GM19397 (cell line): Measurements from ENCODE around the gene FCER1G.
"Not testable (repeated sequence)": the region's sequence is repeated elsewhere in the genome, so short reads cannot be mapped to it uniquely, and the experiment has no call there.

ENCODE experiments used
- ATAC-seq: cut with Tn5 transposase; IDR thresholded peaks from one replicate; pipeline ENCODE4 v1.9.1; 2021; ENCODE audit warnings: mild to moderate bottlenecking, moderate library complexity; ENCODE audit not compliant: unreplicated experiment

The FCER1G gene

DNA sequence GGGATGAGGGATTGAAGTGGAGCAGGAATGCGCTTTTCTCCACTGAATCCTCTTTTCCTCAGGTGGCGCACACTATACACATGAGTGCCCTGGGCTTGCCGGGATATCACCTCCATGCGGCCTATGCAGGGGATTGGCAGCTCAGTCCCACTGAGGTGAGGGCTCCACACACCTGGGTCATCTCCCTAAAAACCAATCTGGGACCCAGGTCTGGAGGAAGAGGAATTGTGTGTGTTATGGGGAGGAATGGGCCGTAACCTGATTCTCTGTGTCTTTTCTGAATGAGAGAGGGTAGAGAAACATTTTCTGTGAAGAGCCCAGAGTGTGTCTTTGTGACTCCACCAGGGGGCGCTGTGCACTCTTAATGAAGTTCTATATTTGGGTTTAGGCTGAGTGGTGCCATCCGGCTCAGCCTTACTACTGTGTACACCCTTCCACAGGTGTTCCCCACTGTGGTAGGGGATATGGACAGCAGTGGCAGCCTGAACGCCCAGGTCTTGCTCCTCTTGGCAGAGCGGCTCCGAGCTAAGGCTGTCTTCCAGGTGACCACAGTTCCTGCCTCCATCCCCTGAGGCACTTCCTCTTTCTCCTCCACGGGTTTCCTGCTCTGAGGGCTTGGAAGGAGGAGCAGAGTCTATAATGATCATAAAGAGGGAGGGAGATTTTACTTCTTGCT, 12.2 kb downstream of the FCER1G start:
- peak; percentile 28 for ATAC-seq

DNA sequence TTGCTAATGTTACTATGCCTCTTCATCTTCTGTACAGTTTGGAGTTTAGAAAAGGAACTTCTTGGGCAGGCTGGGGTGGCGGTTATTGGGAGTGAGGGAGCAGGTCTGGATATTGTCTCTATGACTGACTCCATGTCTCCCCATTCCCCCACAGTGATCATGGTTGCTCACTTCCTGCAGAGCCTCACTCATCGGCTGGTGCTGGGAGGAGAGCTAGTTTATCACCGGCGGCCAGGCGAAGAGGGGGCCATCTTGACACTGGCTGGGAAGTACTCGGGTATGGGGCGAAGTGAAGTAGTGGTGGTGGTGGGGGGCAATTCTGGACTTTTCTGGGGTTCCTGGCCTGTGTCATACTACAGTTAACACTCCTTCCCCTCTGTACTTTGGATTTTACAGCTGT, 12.9 kb downstream of the FCER1G start:
- no peak for ATAC-seq

DNA sequence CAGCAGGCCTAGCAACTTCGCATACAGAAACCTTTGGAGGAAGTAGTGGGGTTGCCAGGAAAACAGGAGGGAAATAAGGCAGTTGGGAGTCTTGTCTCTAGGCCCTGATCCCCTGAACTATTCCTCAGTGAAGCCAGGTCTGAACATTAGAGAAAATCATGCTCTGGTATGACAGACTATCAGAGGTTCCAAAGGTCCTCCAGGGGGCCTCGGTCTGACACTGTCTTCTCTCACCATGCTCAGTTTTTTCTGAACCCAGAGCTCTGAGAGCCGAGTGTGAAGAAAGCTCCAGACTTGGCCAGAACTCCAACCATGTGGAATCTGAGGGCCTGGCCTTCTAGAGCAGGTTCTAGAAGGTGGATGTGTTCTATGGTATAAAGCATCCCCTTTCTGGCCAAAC, 14.8 kb downstream of the FCER1G start:
- no peak for ATAC-seq

DNA sequence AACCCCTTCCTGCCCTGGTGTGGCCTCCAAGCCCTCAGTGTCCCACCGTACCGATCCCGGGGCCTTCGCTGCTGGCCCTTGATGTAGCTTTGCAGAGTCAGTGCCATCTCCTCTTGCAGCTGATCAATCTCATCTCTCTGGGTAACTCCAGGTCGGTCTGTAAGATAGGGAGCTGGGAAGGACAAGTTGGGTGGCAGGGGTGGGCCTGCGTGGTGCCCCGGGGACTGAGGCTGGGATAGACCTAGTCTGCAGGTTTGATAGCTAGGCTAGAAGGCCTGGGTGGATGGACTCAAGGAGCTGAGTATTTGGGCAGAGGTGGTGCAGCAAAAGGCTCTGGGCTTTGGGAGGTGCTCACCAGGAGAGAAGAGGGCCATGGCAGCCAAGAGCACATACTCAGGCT, 15.7 kb downstream of the FCER1G start:
- ATAC-seq, result no peak

DNA sequence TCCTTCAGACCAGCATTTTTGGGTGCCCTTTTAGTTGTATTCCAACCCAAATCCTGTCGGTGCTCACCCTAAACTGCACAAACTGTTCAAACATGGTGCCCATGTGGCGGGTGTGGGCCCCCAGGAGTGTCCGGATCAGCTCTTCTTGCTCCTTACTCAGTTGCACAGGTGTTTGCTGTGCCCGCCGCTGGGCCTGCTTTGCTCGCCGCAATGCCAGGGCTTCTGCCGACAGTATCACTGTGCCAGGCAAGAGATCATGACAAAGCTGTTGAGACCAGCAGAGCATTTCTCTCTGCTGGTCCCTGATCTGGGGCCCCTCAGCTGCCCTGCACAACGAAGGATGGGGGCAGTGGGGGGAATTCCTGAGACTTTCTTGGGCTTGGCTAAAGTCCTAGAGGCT, 18.0 kb downstream of the FCER1G start:
- no peak for ATAC-seq

DNA sequence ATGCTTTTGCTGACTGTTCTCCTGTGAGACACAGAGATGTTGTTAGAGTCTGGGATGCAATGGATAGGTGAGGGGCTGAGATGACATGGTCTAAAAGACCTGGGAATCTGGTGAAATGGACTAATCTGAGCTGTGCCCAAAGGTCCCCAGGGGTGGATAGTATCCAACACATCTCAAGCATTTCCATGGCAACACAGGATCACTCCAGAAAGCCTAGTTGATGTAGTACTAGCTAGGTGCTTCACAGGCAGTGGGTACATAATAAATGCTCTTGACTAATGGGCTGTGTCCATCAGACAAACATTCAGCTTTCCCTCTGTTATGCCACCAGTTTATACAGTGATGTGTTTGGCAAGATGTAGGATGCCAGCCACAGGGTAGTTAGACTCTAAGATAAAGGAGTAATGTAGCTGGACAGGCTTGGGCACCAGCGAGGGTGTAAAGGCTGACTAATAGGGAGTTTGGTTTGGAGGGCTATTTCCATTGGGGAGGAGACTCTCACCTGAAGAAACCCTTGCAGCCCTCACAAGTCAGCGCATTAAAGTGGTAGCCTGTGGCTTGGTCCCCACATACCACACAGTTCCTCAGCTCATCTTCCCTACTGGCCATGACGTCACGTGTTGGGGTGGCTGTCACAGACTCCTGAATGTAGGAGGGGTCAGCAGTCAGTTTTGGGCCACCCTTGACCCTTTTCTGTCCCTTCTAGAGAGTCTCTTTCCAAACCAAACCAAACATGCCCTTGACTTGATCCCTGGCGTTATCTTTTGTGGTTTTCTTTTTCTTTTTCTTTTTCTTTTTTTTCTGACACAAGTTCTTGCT, 21.1 kb downstream of the FCER1G start:
- ATAC-seq, result no peak

DNA sequence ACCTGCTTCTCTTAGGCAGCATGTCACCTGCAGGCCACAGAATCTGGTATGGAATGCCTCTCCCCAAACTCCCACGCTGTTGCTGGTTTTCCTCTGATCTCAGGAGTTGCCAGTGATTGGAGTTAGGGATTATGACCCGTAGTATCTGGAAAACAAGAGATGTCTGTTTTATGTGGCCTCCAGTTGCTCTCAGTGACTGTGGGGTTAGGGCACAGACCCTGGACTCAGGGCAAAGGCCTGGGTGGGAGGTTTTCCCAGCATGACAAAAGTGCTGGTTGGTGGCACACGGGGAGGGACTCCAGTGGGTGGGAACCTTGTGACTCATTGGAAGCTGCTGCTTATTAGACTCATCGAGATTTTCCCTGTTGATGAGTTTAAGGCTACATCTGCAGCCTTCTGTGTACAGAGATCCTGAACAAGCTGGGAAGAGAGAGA, 23.0 kb downstream of the FCER1G start, which contains the start of gene NR1I3:
Gene NR1I3, minus strand, starts transcription at position 165 of the 435 bp plus-strand sequence. CDS start 1,638 bp downstream, outside the sequence.
- ATAC-seq, result no peak

DNA sequence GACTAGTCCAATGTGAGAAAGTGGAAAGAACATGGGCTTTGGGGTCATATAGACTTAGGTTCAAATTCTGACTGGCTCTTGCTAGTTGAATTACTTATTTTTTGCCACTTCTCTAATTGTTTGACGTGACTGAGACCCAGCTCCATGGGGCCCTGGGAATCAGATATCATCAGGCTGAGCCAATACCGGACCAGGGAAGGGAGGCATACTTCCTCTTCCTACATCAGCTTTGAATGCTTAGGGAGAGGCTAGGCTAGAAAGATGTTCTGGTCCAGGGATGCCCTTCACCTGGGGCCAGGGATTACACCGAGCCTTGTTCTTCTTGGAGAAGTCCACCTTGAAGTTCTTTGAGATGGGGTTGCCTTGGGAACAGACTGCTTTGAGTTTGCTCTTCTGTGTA, 26.6 kb downstream of the FCER1G start:
- no peak for ATAC-seq

DNA sequence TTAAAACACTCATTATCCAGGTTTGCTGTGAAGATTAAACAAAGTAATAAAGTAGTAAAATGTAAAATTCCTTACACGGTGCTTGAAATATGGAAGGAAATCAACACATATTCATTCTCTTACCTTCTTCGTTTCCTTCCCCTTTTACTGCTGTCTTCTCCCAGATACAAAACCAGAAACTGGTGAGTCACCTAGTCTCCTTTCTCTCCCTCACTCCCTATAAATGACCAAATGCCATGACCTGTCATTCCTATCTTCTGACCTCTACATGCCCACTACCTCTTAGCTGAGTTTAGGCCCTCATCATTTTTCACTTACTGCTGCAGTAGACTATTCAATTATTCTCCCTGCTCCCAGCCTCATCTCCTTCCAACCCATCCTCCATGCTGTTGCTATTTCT, 27.2 kb downstream of the FCER1G start:
- ATAC-seq, result no peak

DNA sequence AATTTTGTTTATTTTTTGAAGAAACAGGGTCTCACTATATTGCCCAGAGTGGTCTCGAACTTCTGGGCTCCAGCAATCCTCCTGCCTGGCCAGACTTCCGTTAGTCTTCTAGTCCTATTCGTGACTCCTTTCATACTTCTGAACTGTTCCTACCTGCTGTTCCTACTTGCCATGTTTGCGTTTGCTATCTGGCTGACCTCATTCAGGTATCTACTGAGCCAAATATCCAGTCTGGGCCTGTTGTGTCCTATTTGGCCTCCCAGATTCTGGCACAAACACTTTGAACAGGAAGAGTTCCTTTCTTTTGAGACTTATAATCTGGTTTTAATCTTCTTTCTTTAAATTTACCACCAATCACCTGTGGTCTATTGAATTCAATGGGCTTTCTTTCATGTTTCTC, 29.8 kb downstream of the FCER1G start:
- ATAC-seq, result no peak

DNA sequence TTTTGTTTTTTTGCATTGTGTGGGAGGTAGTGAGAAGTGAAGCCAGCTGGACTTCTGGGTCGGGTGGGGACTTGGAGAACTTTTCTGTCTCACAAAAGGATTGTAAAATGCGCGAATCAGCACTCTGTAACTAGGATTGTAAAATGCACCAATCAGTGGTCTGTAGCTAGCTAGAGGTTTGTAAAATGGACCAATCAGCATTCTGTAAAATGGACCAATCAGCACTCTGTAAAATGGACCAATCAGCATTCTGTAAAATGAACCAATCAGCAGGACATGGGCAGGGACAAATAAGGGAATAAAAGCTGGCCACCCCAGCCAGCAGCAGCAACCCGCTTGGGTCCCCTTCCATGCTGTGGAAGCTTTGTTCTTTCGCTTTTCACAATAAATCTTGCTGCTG, 35.0 kb downstream of the FCER1G start:
- not testable (repeated sequence) for ATAC-seq

DNA sequence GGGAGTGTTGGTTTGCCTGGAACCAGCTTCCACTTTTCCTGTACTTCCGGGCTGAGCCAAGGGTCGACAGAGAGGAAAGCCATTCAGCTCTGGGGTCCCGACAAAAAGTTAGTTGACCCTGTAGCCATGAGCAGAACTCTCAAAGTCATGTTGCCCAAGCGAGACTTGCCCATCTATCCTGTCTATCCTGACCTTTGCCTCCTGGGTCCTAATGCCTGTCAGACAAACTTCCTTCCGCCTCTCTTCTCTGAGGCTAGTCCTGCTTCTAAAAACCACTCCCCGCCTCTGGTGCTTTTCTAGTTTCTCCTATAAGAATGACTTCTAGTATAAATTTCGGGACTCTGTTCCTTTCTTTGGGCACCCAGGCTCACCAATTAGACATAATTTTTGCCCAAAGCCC, 35.7 kb downstream of the FCER1G start:
- ATAC-seq, result no peak

DNA sequence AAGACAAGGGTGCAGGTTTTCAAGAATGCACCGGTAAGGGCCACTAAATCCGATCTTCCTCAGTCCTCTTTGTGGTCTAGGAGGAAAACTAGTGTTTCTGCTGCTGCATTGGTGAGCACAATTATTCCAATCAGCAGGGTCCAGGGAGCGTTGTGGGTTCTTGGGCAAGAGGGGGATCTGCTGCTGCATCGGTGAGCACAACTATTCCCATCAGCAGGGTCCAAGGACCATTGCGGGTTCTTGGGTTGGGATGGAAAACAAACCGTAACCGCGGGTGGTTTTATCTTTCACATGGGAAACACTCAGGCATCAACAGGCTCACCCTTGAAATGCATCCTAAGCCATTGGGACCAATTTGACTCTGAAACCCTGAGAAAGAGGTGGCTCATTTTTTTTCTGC, 36.5 kb downstream of the FCER1G start:
- no peak for ATAC-seq

DNA sequence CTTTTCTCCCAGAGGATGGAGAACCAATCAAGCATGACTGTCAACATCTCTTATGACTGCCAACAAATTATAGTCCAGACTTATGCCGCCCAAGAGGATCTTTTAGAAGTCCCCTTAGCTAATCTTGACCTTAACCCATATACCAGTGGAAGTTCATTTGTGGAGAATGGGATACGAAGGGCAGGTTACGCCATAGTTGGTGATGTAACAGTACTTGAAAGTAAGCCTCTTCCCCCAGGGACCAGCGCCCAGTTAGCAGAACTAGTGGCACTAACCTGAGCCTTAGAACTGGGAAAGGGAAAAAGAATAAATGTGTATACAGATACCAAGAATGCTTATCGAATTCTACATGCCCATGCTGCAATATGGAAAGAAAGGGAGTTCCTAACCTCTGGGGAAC, 40.2 kb downstream of the FCER1G start:
- not testable (repeated sequence) for ATAC-seq

DNA sequence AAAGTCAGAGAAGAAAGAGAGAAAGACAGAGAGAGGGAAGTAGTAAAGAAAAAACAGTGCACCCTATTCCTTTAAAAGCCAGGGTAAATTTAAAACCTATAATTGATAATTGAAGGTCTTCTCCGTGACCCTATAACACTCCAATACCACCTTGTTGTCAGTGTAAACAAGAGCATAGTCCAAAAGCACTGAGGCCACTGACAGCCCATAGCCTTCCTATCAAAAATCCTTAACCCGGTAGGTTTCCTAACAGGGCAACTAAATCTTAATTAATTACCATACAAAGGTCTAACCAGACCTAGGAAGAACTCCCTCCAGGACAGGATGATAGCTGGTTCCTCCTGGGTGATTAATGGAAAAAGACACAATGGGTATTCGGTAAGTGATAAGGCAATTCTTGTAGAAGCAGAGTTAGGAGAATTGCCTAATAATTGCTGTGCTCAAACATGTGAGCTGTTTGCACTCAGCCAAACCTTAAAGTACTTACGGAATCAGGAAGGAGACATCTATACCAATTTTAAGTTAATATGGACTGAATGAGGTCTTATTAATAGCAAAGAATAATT, 40.9 kb downstream of the FCER1G start:
- ATAC-seq, result not testable (repeated sequence)

DNA sequence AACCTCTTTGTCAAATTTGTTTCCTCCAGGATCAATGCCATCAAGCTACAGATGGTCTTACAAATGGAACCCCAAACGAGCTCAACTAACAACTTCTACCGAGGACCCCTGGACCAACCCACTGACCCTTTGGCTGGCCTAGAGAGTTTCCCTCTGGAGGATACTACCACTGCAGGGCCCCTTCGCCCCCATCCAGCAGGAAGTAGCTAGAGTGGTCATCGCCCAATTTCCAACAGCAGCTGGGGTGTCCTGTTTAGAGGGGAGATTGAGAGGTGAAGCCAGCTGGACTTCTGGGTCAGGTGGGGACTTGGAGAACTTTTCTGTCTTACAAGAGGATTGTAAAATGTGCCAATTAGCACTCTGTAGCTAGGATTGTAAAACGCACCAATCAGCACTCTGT, 42.0 kb downstream of the FCER1G start:
- not testable (repeated sequence) for ATAC-seq

DNA sequence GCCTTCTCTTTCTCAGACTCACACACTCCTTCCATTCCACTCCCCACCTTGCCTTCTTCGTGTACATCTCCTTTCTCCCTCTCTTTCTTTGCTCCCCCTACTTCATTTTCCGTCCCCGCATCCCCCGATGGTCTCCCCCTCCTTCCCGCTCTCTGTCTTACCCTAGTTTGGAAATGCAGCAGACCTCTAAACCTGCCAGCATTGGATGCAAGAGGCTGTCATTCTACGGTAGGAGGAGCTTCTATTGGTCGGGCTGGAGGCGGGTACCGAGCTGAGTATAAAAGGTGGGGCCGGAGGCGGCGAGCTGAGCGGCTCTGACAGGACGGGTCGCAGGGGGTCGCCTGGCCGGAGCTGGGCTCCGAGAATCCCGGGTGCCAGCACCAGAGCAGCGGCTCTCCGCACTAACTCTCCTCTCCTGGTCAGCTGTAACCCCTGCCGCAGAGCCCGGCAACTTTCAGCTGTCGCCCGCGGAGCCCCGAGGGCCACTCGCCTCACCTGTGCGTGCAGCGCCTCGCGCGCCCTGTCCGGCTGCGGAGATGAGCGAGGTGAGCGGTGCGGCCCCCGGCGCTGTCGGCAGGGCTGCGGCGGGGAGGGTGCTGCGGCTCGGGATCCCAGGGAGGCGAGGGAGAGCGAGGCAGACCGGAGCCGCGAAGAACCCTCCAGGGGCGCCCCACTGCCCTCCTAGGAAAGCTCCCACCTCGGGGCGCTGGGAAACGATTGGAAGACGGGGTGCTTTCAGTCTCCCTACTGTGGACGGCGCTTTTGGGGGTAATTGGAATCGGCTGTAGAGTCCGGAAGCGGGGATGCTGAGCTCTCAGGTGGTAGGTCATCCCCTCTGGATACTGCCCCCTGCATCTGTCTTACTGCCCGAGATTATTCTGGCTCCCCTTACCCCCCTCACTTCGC, 43.6 kb downstream of the FCER1G start, which contains the start of gene PCP4L1:
Gene PCP4L1, plus strand, starts transcription at position 307 of the 906 bp plus-strand sequence. Its CDS starts 230 bp downstream, at position 537.
- ATAC-seq, result no peak

DNA sequence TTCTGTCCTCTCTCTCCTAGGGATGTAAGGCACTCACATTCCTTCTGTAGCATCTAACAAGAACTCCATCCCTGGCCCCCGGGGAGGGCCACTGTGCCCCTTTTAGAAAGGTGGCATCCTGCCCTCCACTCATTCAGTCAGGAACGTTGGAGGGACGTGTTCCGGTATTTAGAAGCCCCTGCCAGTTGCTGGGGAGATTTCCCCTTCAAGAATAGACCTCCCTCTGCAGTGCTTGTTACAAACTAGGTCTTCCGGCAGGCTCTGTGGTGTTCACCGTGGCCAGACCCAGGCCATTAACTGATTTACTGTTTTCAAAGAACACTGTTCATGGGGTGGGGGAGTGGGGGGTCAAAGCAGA, 44.2 kb downstream of the FCER1G start:
- no peak for ATAC-seq

DNA sequence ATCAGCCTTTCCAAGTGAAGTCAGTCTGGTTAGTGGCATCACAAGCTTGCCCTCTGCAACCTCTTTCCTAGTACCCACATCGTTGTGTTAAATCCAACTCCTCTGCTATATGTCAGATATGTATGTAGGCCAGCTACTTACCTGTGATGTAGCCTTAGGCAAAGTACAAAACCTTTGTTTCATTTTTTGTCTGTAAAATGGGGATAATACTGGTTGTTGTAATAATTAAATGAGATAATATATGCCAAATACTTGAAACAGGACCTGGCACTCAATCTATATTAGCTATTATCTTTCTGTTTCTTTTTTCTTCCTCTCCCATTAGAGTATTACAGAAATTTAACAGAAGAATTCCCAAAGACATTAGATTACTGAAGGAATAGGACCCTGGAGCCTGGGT, 44.7 kb downstream of the FCER1G start:
- ATAC-seq, result no peak

DNA sequence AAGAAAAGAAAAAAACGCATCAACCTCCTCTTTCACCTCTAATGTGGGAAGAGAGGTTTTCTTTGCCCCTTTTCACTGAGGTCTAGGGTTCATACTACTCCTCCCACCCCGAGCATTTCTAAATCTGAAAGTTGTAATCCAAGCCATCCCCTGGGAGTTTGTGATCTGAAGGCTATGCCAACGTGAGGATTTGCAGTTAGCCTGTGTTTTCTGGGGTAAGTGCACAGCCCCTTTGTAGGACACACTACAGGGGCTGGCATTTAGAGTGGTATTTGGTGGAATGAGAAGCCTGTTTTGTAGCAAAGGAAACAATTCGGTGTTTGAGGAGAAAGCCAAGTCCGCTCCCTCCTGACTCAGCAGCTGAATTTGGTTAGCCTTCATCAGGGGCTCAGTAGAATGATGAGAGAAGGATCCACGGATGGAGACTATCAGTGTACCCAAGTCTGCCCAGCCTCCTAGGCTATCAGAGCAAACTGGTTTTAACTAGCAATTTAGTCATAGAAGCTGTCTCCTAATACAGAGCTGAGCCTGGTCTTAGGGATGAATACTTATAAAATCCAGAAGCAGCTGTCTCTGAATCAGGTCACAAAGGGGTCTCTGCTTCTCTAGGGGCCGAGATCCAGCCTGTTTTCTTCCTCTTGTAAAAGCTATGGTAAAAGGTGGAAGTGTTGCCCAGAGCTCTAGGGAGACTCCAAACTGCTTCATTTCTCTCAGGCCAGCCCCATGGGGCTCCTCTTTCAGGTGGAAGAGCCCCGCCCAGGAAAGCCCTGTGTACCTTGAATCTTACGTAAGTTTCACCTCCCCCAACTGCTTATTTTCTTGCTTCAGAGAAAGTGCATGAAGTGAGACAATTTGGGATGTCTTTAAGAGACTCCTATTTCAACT, 45.5 kb downstream of the FCER1G start:
- ATAC-seq, result no peak
